Activated CD4-positive, alpha-beta T cell treated with anti-CD3 and anti-CD28 coated beads, Interleukin-2, amount 10 ng/mL, durations not matched to agents 24 days and 14 days (primary cell): ENCODE results near the gene PPIE. TPM values are rescaled to one million over a fixed set of nuclear protein-coding genes. Genes with fewer than 3 reads are reported as not detected.

Experiments used
- DNase-seq: peaks from one replicate; pipeline ENCODE4 v3.0.0; 2022
- H3K27ac Mint-ChIP-seq: one replicate; pipeline ENCODE4 v1.8.0; 2022; ENCODE audit warnings: mild to moderate bottlenecking, mixed read lengths
- H3K27me3 Mint-ChIP-seq: one replicate; pipeline ENCODE4 v1.8.0; 2022; ENCODE audit warnings: mixed read lengths
- H3K36me3 Mint-ChIP-seq: one replicate; pipeline ENCODE4 v1.8.0; 2022; ENCODE audit warnings: low read depth, mild to moderate bottlenecking, mixed read lengths
- H3K4me1 Mint-ChIP-seq: one replicate; pipeline ENCODE4 v1.8.0; 2021; ENCODE audit warnings: mixed read lengths
- H3K4me3 Mint-ChIP-seq: one replicate; pipeline ENCODE4 v1.8.0; 2022; ENCODE audit warnings: mild to moderate bottlenecking, moderate library complexity, mixed read lengths
- H3K9me3 Mint-ChIP-seq: one replicate; pipeline ENCODE4 v1.8.0; 2021; ENCODE audit warnings: mixed read lengths
- intact Hi-C: fragments of 100-400 bp; cut with micrococcal nuclease; formaldehyde crosslinking; loops from one replicate; pipeline ENCODE4 v1.15.1; 2023
- total RNA-seq: library from RNA; stranded (reverse); gene quantifications from 2 replicates; pipeline ENCODE4 v1.2.3, GENCODE V29; 2022

The PPIE gene
- total RNA-seq: 71.3 and 76.7 TPM in 2 replicates

DNA sequence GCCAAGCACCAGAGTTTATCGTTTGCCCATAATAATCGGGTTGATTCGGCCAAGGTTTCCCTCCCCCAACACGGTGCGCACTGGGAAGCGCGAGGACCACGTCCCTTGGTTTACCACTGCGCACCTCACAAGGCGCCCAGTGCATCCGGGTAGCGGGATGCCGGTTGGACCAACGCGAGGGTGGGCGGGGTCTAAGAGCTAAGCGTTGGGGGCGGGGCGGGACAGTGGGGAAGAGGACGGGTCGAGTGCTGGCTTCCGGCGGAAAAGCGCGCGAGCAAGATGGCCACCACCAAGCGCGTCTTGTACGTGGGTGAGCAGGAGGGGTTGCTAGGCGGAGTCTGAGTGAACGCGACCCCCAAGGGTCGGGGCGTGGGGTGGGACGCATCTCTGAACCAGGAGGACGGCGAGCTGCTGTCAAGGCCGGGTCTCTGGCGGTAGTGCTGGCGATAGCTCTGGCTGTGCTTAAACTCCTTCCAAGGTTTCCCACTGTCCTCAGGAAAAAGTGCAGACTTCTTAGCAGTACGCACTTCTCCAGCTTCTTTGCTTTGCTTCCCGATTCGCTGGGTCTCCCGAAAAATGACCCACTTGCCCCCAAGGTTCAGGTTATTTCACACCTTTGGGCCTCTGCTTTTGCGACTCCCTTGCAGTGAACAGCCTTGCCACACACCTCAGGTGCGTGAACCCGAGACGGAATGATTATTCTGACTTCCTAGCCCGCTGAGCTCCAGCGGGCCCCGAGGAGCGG is at the start of gene PPIE:
Gene PPIE (plus strand): TSS at position 261 of the 745 bp plus-strand sequence. CDS start 19 bp downstream, at position 280.
- intact Hi-C loops: loop anchor here (10.0 kb wide), 1 partner anchor 56 kb away; no protein-coding TSS in a partner anchor
- H3K4me1 Mint-ChIP-seq: peaks cover 40% of the 10 kb centered on the region
- H3K36me3 Mint-ChIP-seq: peaks cover 34% of the 10 kb centered on the region
- DNase-seq: peak; percentile 96
- peak within 1 kb of the TSS; percentile 97 for H3K4me3 Mint-ChIP-seq
- H3K9me3 Mint-ChIP-seq: peaks cover 4% of the 10 kb centered on the region
- peak within 1 kb of the TSS; percentile 93 for H3K27ac Mint-ChIP-seq
- peaks cover 2% of the 10 kb centered on the region for H3K27me3 Mint-ChIP-seq

DNA sequence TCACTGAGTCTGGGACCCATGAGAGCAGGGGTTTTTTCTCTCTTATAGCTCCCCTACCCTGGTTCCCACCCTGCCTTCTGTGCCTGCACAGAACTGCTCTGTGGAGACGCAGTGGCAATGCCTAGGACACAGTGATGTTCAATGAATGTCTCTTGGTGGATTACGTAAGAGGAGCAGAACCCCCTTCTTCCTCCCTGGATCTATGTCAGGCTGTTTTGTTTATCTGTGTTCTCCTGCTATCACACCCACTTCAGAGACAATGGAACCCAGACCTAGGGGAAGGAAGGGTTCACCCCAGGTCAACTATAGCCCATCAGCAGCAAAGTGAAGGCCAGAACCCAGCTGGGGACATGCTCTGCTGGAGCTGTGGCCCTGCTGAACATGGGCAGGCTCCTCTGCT is 49.5 kb upstream of the PPIE start:
- intact Hi-C loops: no loop called here
- Mint-ChIP-seq H3K4me3 (no peak overlapping the region), H3K27me3 (peaks cover 50% of the 10 kb centered on the region)

DNA sequence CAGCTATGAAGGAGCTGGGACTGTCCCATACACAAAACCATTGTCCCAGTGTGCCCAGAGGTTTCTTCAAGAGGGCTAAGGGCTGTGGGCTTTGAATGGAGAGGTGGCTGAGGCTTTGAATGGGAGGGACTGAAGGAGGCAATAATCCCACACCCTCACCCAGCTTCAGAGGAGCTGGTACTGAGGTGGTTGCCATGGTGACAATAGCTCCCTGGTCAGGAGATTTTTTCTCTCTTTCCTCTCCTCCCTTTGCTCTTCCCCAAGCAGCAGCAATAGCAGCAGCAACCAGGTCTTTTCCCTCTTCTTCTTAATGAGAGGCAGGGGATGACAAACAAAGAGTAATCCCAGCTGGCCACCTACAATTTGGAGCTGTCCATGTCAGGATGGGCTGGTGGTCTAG is 49.0 kb upstream of the PPIE start:
- H3K27me3 Mint-ChIP-seq: peaks cover 50% of the 10 kb centered on the region
- intact Hi-C loops: loop anchor here (5.0 kb wide), 3 partner anchors 32 to 108 kb away; no protein-coding TSS in a partner anchor

More for the DNA sequence above, 49.5 kb upstream of the PPIE start:
- Mint-ChIP-seq H3K9me3 (no peaks in the 10 kb centered on the region), H3K4me1 (peaks cover 21% of the 10 kb centered on the region), H3K36me3 (no peaks in the 10 kb centered on the region), H3K27ac (no peak overlapping the region)
- no peak for DNase-seq

DNA sequence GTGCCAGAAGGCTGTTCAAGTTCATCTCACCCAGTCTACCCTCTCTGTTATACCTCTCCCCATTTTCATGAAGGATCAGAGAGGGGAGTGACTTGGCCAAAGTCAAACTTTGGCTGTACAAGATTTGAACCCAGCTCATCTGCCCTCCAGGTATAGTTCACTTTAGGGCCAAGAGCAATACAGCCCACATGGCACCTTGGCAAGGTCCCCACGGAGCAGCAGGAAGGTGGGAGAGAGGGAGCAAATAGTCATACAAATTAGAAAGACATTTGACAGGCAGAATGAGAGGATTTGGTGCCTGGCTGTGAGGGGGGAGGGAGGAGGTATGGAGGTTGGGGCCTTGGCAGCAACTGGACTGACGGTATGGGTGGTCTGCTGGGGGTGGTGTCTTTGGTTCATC is 48.5 kb upstream of the PPIE start:
- peaks cover 48% of the 10 kb centered on the region for H3K27me3 Mint-ChIP-seq
- intact Hi-C loops: loop anchor here (5.0 kb wide), 3 partner anchors 33 to 107 kb away; no protein-coding TSS in a partner anchor
- H3K4me3 Mint-ChIP-seq: peak overlapping the region; percentile 87
- peaks cover 27% of the 10 kb centered on the region for H3K4me1 Mint-ChIP-seq
- H3K36me3 Mint-ChIP-seq: no peaks in the 10 kb centered on the region
- peak overlapping the region; percentile 25 for H3K27ac Mint-ChIP-seq
- no peak for DNase-seq
- H3K9me3 Mint-ChIP-seq: no peaks in the 10 kb centered on the region

More for the DNA sequence above, 49.0 kb upstream of the PPIE start:
- no peaks in the 10 kb centered on the region for H3K9me3 Mint-ChIP-seq
- H3K4me3 Mint-ChIP-seq: no peak overlapping the region
- H3K27ac Mint-ChIP-seq: no peak overlapping the region
- no peak for DNase-seq
- no peaks in the 10 kb centered on the region for H3K36me3 Mint-ChIP-seq
- peaks cover 24% of the 10 kb centered on the region for H3K4me1 Mint-ChIP-seq

DNA sequence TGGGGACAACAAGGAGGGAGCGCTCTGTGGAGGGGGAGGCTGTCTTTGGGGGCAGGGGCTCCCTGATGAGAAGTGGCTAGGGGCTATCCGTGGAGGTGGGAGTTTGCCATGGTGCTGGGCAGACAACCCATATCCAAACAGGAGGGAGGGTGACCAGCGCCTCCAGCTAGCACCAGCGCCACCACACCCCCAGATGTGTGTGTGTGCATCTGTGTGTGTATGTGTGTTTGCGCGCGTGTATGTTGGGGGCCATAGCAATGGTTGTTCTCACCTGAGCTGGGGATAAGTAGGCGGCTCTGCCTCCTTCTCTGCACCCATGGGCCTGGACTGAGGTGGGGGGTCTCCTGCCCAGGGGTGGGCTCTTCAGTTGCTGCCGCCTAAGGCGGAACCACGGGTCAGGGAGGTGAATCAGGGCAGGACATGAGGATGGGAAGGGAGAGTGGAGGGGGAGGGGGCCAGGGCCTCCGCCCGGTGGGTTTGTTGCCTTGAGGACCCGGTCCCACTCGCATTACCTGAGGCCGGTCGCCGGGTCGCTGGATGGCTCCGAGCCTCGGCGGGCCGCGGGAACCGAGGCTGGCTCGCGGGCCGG is 47.8 kb upstream of the PPIE start:
- peak overlapping the region; percentile 78 for H3K27ac Mint-ChIP-seq
- peaks cover 51% of the 10 kb centered on the region for H3K27me3 Mint-ChIP-seq
- no peak for DNase-seq
- intact Hi-C loops: loop anchor here (1.0 to 5.0 kb wide), 4 partner anchors 24 to 106 kb away; no protein-coding TSS in a partner anchor
- peak overlapping the region; percentile 87 for H3K4me3 Mint-ChIP-seq
- no peaks in the 10 kb centered on the region for H3K36me3 Mint-ChIP-seq
- peaks cover 27% of the 10 kb centered on the region for H3K4me1 Mint-ChIP-seq
- H3K9me3 Mint-ChIP-seq: no peaks in the 10 kb centered on the region

DNA sequence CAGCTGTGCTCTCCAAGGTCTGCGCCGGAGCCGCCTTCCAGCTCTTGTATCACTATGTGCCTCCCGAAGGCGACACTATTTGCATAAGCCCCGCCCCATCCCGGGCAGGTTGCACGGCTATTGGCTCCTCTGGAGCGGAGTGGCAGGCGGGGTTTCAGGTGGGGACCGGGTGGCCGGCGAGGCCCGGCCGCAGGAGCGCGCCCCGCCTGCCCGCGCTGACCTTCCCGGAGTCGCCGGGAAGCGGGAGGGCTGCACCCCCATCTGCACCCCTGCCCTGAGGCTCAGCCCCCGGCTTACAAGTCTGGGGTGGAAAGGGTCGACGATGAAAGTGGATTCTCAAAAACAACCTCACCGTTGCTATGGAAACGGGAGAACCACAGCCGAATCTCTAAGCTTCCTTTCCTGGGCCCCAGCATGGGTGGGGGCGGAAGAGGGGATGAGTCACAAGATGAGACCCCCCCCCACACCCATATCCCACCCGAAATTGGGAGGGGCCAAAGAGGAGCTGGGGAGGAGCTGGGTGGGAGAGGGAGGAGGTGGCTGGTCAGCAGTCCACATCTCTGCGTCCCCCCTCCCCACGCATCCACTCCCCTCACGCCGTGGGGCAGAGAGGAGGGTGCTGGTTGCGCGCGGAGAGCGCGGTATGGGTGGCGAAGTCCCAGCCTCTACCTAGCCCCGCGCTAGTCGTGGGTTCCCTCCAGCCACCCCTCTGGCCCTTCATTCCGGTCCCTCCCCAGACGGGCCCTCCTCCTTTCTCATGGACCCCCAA is 47.1 kb upstream of the PPIE start, which contains the start of gene HPCAL4:
Gene HPCAL4 (minus strand): TSS at position 51 of the 769 bp plus-strand sequence. CDS start 6,830 bp downstream, outside the sequence.
- peaks cover 49% of the 10 kb centered on the region for H3K27me3 Mint-ChIP-seq
- H3K9me3 Mint-ChIP-seq: no peaks in the 10 kb centered on the region
- H3K4me3 Mint-ChIP-seq: peak within 1 kb of the TSS; percentile 87
- no peaks in the 10 kb centered on the region for H3K36me3 Mint-ChIP-seq
- peaks cover 27% of the 10 kb centered on the region for H3K4me1 Mint-ChIP-seq
- intact Hi-C loops: loop anchor here (1.0 to 5.0 kb wide), 4 partner anchors 24 to 106 kb away; no protein-coding TSS in a partner anchor
- peak within 1 kb of the TSS; percentile 78 for H3K27ac Mint-ChIP-seq
- DNase-seq: peak; percentile 97

DNA sequence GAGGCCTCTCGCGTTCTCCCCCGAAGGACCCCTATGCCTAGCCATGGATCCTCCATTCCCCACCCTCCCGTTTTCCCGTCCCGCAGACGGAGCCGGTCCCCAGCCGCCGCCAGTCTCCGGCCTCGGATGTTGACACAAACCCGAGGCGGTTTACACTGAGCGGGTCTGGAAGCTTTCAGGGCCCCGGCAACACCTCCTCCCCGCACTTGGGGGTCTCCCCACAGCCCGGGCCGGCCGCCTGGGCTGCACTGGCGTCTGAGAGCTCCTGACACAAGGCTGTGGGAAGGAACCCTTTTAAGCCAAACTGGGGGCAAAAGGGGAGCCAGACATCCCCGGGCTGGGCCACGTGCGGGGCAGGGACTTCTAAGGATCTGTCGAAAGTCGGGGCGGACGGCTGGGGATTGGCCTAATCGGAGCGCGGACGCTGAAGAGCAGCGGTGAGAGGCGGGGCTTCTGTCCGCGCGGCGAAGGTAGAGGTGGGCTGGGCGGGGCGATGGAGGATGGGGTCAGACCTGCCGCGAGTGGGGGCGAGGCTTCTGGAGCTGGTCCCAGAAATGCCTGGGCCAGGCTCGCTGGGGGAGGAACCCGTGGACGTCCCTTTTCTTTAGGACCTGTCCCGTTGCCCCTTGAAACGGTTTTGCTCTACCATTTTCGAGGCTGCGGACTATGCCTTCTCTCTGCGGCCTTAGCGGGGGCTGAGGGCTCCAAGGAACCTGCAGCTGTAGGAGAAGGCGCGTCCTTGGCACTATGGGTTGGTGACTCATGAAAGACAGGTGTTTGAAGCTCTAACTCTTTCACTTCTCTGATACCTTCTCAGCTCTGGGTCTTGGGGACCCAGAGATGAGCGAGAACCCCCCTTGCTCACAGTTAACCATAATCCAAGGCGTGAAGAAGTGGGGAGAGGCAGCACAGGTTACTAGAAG is 46.3 kb upstream of the PPIE start:
- peak; percentile 66 for DNase-seq
- Mint-ChIP-seq H3K4me1 (peaks cover 27% of the 10 kb centered on the region), H3K27me3 (peaks cover 56% of the 10 kb centered on the region), H3K9me3 (no peaks in the 10 kb centered on the region), H3K36me3 (no peaks in the 10 kb centered on the region), H3K27ac (no peak overlapping the region), H3K4me3 (peak overlapping the region; percentile 87)
- intact Hi-C loops: loop anchor here (5.0 kb wide), 3 partner anchors 35 to 105 kb away; no protein-coding TSS in a partner anchor

DNA sequence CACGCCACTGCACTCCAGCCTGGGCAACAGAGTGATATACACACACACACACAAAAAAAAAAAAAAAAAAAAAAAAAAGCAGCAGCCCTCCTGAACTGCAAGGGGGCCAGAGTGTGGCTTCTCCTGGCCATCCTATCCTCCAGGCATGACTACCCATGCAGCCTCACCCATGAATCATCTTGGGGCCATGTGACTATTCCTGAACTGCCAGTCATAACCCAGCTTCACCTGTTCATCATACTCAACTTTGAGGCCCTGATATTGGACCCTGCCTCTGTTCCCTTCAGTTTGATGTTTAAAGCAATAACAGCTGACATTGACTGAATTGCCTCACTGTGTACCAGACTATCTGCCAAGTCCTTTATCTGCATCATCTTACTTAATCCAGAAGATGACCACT is 44.7 kb upstream of the PPIE start:
- H3K4me1 Mint-ChIP-seq: peaks cover 22% of the 10 kb centered on the region
- no peaks in the 10 kb centered on the region for H3K36me3 Mint-ChIP-seq
- no peaks in the 10 kb centered on the region for H3K9me3 Mint-ChIP-seq
- intact Hi-C loops: loop anchor here (5.0 kb wide), 3 partner anchors 33 to 103 kb away; no protein-coding TSS in a partner anchor
- peaks cover 58% of the 10 kb centered on the region for H3K27me3 Mint-ChIP-seq
- no peak for DNase-seq
- H3K27ac Mint-ChIP-seq: no peak overlapping the region
- H3K4me3 Mint-ChIP-seq: no peak overlapping the region

DNA sequence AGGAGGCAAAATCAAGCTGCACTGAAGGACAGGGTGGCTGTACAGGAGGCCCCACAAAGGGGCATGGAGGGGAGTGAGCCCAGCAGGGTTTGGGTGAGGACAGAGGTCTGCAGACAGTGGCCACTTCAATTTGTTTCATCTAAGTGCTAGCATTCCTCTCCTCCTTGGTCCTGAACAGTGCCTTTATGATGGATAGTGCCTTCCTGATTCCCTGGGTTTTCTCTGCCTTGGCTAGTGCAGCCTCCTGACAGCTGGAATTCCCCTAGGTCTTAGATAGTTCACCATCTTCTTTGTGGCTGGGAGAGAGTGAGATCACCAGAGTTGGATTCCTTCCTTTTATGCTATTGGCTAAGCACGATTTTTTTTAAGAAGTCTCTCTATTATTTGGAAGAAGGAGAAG is 43.7 kb upstream of the PPIE start:
- Mint-ChIP-seq H3K4me1 (peaks cover 20% of the 10 kb centered on the region), H3K27me3 (peaks cover 56% of the 10 kb centered on the region), H3K27ac (no peak overlapping the region), H3K9me3 (no peaks in the 10 kb centered on the region), H3K4me3 (no peak overlapping the region), H3K36me3 (no peaks in the 10 kb centered on the region)
- intact Hi-C loops: no loop called here
- no peak for DNase-seq

DNA sequence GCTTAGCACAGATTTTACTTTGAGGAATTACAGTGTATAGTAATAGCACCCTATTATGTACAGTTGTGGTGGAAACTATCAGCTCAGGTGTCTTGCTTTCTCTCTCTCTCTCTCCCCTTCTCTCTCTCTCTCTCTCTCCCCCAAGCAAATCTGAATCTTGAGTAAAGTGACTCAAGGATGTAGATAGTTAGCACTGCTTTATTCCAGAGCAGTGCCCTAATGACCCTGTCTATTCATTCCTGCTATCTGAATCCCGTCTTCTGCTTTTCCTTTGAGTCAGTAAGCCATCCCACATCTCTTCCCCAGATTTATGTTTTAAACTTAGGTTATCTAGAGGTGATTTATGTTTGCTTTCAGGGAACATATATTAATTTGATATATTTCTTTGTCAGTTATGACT is 42.2 kb upstream of the PPIE start:
- DNase-seq: no peak
- intact Hi-C loops: no loop called here
- no peaks in the 10 kb centered on the region for H3K9me3 Mint-ChIP-seq
- H3K27ac Mint-ChIP-seq: no peak overlapping the region
- H3K4me1 Mint-ChIP-seq: peaks cover 9% of the 10 kb centered on the region
- H3K4me3 Mint-ChIP-seq: no peak overlapping the region
- no peaks in the 10 kb centered on the region for H3K36me3 Mint-ChIP-seq
- peaks cover 55% of the 10 kb centered on the region for H3K27me3 Mint-ChIP-seq

DNA sequence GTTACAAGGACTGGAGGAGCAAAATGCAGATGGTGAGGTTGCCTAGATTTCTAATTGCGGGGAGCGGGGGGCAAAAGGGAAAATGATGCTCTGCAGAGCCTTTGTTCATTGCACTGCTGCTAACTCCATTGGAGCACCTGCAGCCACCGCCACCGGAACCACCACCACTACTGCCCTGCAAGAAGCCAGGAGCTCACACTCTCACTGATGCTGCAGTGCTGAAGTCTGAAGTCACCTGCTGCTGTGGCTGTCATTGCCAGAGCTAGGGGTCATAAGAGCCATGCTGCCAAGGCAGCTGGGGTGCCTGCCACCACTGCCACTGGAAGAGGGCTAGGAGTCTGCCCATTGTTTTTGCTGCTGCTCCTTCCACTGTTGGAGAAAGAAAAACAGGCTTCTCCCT is 40.1 kb upstream of the PPIE start:
- H3K9me3 Mint-ChIP-seq: no peaks in the 10 kb centered on the region
- intact Hi-C loops: no loop called here

DNA sequence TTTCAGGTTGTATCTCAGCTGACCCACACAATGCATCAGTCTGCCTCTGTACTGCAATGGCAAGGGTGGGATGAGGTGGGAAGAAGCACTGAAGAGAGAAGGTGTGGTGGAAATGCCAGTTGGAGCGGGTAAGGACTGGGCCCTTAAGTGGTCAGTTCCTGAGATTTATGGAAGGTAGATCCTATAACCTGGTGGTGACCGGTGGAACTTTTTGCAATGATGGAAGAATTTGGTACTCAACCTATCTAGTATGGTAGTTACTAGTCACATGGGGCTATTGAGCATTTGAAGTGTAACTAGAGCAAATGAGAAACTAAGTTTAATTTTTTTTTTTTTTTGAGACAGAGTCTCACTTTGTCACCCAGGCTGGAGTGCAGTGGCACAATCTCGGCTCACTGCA is 39.3 kb upstream of the PPIE start:
- Mint-ChIP-seq H3K9me3 (no peaks in the 10 kb centered on the region), H3K27me3 (peaks cover 47% of the 10 kb centered on the region), H3K27ac (no peak overlapping the region), H3K36me3 (no peaks in the 10 kb centered on the region), H3K4me3 (no peak overlapping the region), H3K4me1 (peaks cover 4% of the 10 kb centered on the region)
- intact Hi-C loops: no loop called here
- DNase-seq: no peak

More for the DNA sequence above, 40.1 kb upstream of the PPIE start:
- H3K36me3 Mint-ChIP-seq: no peaks in the 10 kb centered on the region
- peaks cover 51% of the 10 kb centered on the region for H3K27me3 Mint-ChIP-seq
- no peak overlapping the region for H3K27ac Mint-ChIP-seq
- DNase-seq: no peak
- H3K4me3 Mint-ChIP-seq: no peak overlapping the region
- H3K4me1 Mint-ChIP-seq: peaks cover 9% of the 10 kb centered on the region

DNA sequence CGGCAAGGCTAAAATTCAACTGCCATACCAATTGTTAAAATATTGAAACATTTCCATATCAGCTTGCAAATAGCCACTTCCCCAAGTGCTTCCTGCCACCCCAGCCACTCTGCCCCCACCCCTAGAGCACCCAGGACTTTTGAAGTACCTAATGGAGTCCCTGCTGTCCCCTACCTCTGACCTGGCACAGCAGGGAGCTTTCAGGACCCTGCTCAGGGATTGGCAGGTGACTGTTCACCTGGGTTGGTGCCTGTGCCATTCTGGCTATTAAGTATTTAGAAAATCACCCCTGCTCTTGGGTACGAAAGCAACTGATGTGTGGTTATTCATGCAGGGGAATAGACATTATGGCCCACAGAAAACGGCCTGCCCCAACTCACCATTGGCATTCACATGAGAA is 38.3 kb upstream of the PPIE start:
- Mint-ChIP-seq H3K36me3 (no peaks in the 10 kb centered on the region), H3K9me3 (no peaks in the 10 kb centered on the region), H3K27me3 (peaks cover 48% of the 10 kb centered on the region), H3K4me3 (no peak overlapping the region), H3K4me1 (no peaks in the 10 kb centered on the region), H3K27ac (no peak overlapping the region)
- DNase-seq: no peak
- intact Hi-C loops: no loop called here
